Kidney epithelial cell (primary cell): ENCODE results near the gene RASGRF1. TPM values are rescaled to one million over a fixed set of nuclear protein-coding genes. Genes with fewer than 3 reads are reported as not detected.

Source experiments
- DNase-seq: peaks from one replicate; pipeline ENCODE4 v3.0.0-alpha.2; 2010; ENCODE audit warnings: low read depth
- H3K27me3 ChIP-seq: 2 replicates; pipeline ENCODE4 v1.6.0; 2011; ENCODE audit warnings: low read length; ENCODE audit not compliant: control insufficient read depth, insufficient read depth
- H3K36me3 ChIP-seq: 2 replicates; pipeline ENCODE4 v1.5.1; 2011; ENCODE audit warnings: low read length; ENCODE audit not compliant: control insufficient read depth, insufficient read depth
- H3K4me3 ChIP-seq: 2 replicates; pipeline ENCODE4 v1.5.1; 2011; ENCODE audit warnings: low read depth, mild to moderate bottlenecking, control low read depth, low read length
- total RNA-seq: library from RNA; depleted of rRNA; stranded (reverse); fragments of >200 nt; gene quantifications from 2 replicates; pipeline ENCODE4 v1.2.3, GENCODE V29; 2015
- TF ChIP-seq, protein P1 (sequence below): IDR thresholded peaks from 2 replicates; pipeline ENCODE4 v1.5.1; 2011; ENCODE audit warnings: mild to moderate bottlenecking, moderate library complexity, low read length, control low read depth, inconsistent platforms; ENCODE audit not compliant: insufficient read depth, poor library complexity, severe bottlenecking

RASGRF1 gene
- total RNA-seq, 1 donor from 2014 or later: 1.4 TPM

DNA sequence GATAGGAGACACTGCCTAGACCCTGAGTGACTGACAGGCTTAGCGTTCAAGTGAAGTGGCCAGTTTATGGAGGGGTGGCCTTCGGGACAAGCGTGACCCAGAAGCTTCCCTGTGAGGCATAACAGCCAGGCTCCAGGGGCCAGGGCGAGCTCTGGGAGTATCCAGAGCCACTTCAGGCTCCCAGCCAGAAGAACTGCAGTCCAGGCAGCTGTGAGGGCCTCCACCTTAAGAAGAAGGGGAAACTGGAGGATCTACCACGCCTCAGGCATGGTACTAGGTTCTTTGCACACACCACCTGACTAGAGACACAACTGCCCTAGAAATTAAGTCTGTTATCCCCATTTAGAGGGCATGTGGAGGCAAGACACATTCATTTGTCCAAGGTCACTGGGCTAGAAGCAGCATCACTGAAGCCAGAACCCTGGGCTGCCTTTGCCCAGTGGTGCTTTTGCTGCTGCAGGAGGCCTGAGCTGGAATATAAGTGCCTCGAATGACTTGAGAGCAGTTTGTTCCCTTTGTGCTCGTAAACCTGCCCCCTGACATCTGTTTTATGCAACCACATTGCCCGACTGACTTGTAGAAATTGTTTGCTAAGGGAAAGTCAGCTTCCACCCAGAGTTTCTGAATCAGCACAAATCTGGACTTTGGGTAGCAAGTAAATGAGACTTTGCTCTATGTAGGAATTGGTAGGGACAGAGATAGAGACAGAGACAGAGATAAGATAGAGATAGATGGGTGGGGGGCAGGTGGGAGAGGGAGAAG lies 23.3 kb downstream of the RASGRF1 start:
- Histone ChIP-seq H3K4me3 (no peak overlapping the region), H3K27me3 (peaks cover 3% of the 10 kb centered on the region), H3K36me3 (no peaks in the 10 kb centered on the region)
- TF ChIP-seq, protein P1, sequence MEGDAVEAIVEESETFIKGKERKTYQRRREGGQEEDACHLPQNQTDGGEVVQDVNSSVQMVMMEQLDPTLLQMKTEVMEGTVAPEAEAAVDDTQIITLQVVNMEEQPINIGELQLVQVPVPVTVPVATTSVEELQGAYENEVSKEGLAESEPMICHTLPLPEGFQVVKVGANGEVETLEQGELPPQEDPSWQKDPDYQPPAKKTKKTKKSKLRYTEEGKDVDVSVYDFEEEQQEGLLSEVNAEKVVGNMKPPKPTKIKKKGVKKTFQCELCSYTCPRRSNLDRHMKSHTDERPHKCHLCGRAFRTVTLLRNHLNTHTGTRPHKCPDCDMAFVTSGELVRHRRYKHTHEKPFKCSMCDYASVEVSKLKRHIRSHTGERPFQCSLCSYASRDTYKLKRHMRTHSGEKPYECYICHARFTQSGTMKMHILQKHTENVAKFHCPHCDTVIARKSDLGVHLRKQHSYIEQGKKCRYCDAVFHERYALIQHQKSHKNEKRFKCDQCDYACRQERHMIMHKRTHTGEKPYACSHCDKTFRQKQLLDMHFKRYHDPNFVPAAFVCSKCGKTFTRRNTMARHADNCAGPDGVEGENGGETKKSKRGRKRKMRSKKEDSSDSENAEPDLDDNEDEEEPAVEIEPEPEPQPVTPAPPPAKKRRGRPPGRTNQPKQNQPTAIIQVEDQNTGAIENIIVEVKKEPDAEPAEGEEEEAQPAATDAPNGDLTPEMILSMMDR: no peak
- no peak for DNase-seq

DNA sequence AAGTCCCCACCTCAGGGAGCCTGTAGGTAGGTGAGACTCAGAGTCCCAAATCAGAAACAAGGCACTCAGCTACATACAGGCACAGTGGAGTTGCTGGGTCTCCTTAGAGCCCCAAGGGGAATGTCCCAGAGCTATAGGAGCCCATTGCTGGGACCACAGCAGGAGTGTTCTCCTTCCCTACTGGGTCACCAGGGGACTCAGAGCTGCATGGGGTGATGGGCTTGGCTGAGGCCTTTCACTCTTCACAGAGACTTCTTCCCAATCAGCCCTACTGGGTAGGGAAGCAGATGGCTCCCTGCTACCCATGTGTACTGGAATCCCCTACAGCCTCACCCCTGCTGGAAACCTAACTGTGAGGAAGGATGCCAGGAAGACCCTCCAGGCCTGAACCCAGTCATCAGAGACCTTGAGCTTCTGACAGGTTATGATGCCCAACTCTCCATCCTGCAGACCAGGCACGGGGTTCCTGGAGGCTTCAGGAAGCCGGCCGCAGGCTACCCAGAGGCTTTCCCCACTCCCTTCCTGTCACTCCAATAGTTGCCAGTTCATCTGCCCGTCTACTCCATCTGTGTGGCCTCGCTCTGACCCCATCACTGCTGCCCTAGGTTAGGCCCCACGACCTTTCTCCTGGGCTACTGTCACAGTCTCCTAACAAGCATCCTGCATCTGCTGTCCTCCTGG lies 24.0 kb downstream of the RASGRF1 start:
- H3K4me3 ChIP-seq: no peak overlapping the region
- TF ChIP-seq, protein P1: no peak
- DNase-seq: no peak
- peaks cover 3% of the 10 kb centered on the region for H3K27me3 ChIP-seq
- no peaks in the 10 kb centered on the region for H3K36me3 ChIP-seq

GRCh38 chr15:79065706-79066376 lies 24.7 kb downstream of the RASGRF1 start:
- peaks cover 3% of the 10 kb centered on the region for H3K27me3 ChIP-seq
- H3K4me3 ChIP-seq: no peak overlapping the region
- TF ChIP-seq, protein P1: no peak
- DNase-seq: no peak
- no peaks in the 10 kb centered on the region for H3K36me3 ChIP-seq

- no peak for DNase-seq
- H3K4me3 ChIP-seq: no peak overlapping the region
- H3K36me3 ChIP-seq: no peaks in the 10 kb centered on the region
- H3K27me3 ChIP-seq: peaks cover 3% of the 10 kb centered on the region
- TF ChIP-seq, protein P1: no peak
Measured at GRCh38 chr15:79065361-79065705, 25.2 kb downstream of the RASGRF1 start.

- TF ChIP-seq, protein P1: no peak
- peaks cover 3% of the 10 kb centered on the region for H3K27me3 ChIP-seq
- H3K4me3 ChIP-seq: no peak overlapping the region
- DNase-seq: no peak
- no peaks in the 10 kb centered on the region for H3K36me3 ChIP-seq
Measured at GRCh38 chr15:79064496-79064895, 26.1 kb downstream of the RASGRF1 start.
